WTC11 (cell line): Measurements from ENCODE around the gene LZTS2. TPM values are rescaled to one million over a fixed set of nuclear protein-coding genes. Genes with fewer than 3 reads are reported as not detected.

ENCODE experiments used
- ATAC-seq: fragments of 200-7000 bp; cut with Tn5 transposase; 2 replicates; pipeline ENCODE4 v1.10.0; 2021; ENCODE audit warnings: mild to moderate bottlenecking, moderate library complexity
- CTCF ChIA-PET: fragments of 300-600 bp; sonication (Branson Sonifier 250); formaldehyde crosslinking; loops from one replicate; lab custom pipeline; 2021; ENCODE audit warnings: antibody characterized with exemption; lab: Charles Lee
- POLR2A ChIA-PET: fragments of 350-600 bp; sonication (Branson Sonifier 250); formaldehyde crosslinking; loops from one replicate; lab custom pipeline; 2021; ENCODE audit warnings: antibody characterized with exemption; lab: Charles Lee
- DNase-seq: peaks from one replicate; pipeline ENCODE4 v3.0.0; 2021; ENCODE audit warnings: low spot score
- H3K27ac Mint-ChIP-seq: 2 replicates; pipeline ENCODE4 v1.8.0; 2021; ENCODE audit warnings: mixed read lengths
- H3K27me3 Mint-ChIP-seq: 2 replicates; pipeline ENCODE4 v1.8.0; 2021; ENCODE audit warnings: low read depth, mild to moderate bottlenecking, moderate library complexity, mixed read lengths
- H3K36me3 Mint-ChIP-seq: 2 replicates; pipeline ENCODE4 v1.8.0; 2021; ENCODE audit warnings: mixed read lengths
- H3K4me1 Mint-ChIP-seq: 2 replicates; pipeline ENCODE4 v1.8.0; 2022; ENCODE audit warnings: mixed read lengths
- H3K4me3 Mint-ChIP-seq: 2 replicates; pipeline ENCODE4 v1.8.0; 2021; ENCODE audit warnings: mild to moderate bottlenecking, moderate library complexity, mixed read lengths
- H3K9me3 Mint-ChIP-seq: 2 replicates; pipeline ENCODE4 v1.8.0; 2021; ENCODE audit warnings: mixed read lengths
- GRHL2 ChIP-seq: fragments of 250-450 bp; sonication (Bioruptor Pico); IDR thresholded peaks from 2 replicates; pipeline ENCODE4 v1.8.0; 2022; ENCODE audit warnings: mild to moderate bottlenecking, moderate library complexity; ENCODE audit not compliant: insufficient replicate concordance, severe bottlenecking
- IRF2 ChIP-seq: sonication (generic); formaldehyde crosslinking; IDR thresholded peaks from 2 replicates; pipeline ENCODE4 v1.8.0; 2022; ENCODE audit warnings: low read depth, missing genetic modification reagents, borderline replicate concordance
- JUN ChIP-seq: sonication (generic); formaldehyde crosslinking; IDR thresholded peaks from 2 replicates; pipeline ENCODE4 v1.8.0; 2023; ENCODE audit warnings: mild to moderate bottlenecking, missing genetic modification reagents
- MXD4 ChIP-seq: fragments of 250-450 bp; sonication (Bioruptor Pico); IDR thresholded peaks from 2 replicates; pipeline ENCODE4 v1.8.0; 2021; ENCODE audit warnings: mild to moderate bottlenecking, moderate library complexity, borderline replicate concordance
- NFE2L1 ChIP-seq: sonication (generic); formaldehyde crosslinking; IDR thresholded peaks from 2 replicates; pipeline ENCODE4 v1.8.1; 2023; ENCODE audit warnings: missing genetic modification reagents
- NFYB ChIP-seq: sonication (generic); formaldehyde crosslinking; conservative IDR thresholded peaks from 2 replicates; pipeline ENCODE4 v1.8.0; 2022; ENCODE audit warnings: low read depth, missing genetic modification reagents
- SMAD4 ChIP-seq: sonication (generic); formaldehyde crosslinking; IDR thresholded peaks from 2 replicates; pipeline ENCODE4 v1.8.0; 2022; ENCODE audit warnings: mild to moderate bottlenecking, missing genetic modification reagents
- TP53 ChIP-seq: sonication (generic); formaldehyde crosslinking; IDR thresholded peaks from 2 replicates; pipeline ENCODE4 v1.8.1; 2023; ENCODE audit warnings: mild to moderate bottlenecking, missing genetic modification reagents
- ZNF263 ChIP-seq: sonication (generic); formaldehyde crosslinking; IDR thresholded peaks from 2 replicates; pipeline ENCODE4 v1.8.1; 2022; ENCODE audit warnings: low read depth, mild to moderate bottlenecking, moderate library complexity, missing genetic modification reagents
- ZNF423 ChIP-seq: fragments of 250-450 bp; sonication (Bioruptor Pico); IDR thresholded peaks from 2 replicates; pipeline ENCODE4 v2.1.2; 2022; ENCODE audit warnings: mild to moderate bottlenecking, moderate library complexity
- ZNF425 ChIP-seq: fragments of 250-450 bp; sonication (Bioruptor Pico); conservative IDR thresholded peaks from 2 replicates; pipeline ENCODE4 v1.9.0; 2021; ENCODE audit warnings: mild to moderate bottlenecking
- total RNA-seq: library from RNA; stranded (reverse); gene quantifications from 3 replicates; pipeline ENCODE4 v1.2.3, GENCODE V29; 2021
- TF ChIP-seq, protein P1 (sequence below): sonication (generic); formaldehyde crosslinking; IDR thresholded peaks from 2 replicates; pipeline ENCODE4 v1.8.1; 2023; ENCODE audit warnings: mild to moderate bottlenecking, missing genetic modification reagents, moderate library complexity
- TF ChIP-seq, protein P2 (sequence below): sonication (generic); formaldehyde crosslinking; IDR thresholded peaks from 2 replicates; pipeline ENCODE4 v1.8.1; 2023; ENCODE audit warnings: mild to moderate bottlenecking, missing genetic modification reagents, borderline replicate concordance

The LZTS2 gene
- total RNA-seq, 1 experiment from 2014 or later: 84.6 TPM

GRCh38 chr10:101029520-101030295 is 30.1 kb downstream of the LZTS2 start:
- Mint-ChIP-seq H3K36me3 (no peaks in the 10 kb centered on the region), H3K4me1 (peaks cover 36% of the 10 kb centered on the region), H3K4me3 (no peak overlapping the region), H3K27ac (no peak overlapping the region), H3K27me3 (peaks cover 49% of the 10 kb centered on the region), H3K9me3 (no peaks in the 10 kb centered on the region)
- DNase-seq (no peak), ATAC-seq (peak; percentile 7)
- ChIA-PET POLR2A (interaction anchor here (1.1 kb wide), 1 partner anchor 31 kb away, joined by 3 read pairs; no protein-coding TSS in a partner anchor), CTCF (interaction anchor here (0.6 to 6.9 kb wide), 24 partner anchors 9 to 1114 kb away, joined by 3 to 219 read pairs (median 4); partner anchors contain the start of genes LZTS2 and SEMA4G)
- TF ChIP-seq ZNF425 (no peak), GRHL2 (CRISPR knock-in tag) (no peak), MXD4 (no peak), ZNF423 (CRISPR knock-in tag) (no peak), TP53 (CRISPR knock-in tag) (no peak), NFE2L1 (CRISPR knock-in tag) (no peak), SMAD4 (CRISPR knock-in tag) (no peak), JUN (CRISPR knock-in tag) (no peak)
- TF ChIP-seq, protein P1, sequence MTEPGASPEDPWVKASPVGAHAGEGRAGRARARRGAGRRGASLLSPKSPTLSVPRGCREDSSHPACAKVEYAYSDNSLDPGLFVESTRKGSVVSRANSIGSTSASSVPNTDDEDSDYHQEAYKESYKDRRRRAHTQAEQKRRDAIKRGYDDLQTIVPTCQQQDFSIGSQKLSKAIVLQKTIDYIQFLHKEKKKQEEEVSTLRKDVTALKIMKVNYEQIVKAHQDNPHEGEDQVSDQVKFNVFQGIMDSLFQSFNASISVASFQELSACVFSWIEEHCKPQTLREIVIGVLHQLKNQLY: no peak
- TF ChIP-seq, protein P2, sequence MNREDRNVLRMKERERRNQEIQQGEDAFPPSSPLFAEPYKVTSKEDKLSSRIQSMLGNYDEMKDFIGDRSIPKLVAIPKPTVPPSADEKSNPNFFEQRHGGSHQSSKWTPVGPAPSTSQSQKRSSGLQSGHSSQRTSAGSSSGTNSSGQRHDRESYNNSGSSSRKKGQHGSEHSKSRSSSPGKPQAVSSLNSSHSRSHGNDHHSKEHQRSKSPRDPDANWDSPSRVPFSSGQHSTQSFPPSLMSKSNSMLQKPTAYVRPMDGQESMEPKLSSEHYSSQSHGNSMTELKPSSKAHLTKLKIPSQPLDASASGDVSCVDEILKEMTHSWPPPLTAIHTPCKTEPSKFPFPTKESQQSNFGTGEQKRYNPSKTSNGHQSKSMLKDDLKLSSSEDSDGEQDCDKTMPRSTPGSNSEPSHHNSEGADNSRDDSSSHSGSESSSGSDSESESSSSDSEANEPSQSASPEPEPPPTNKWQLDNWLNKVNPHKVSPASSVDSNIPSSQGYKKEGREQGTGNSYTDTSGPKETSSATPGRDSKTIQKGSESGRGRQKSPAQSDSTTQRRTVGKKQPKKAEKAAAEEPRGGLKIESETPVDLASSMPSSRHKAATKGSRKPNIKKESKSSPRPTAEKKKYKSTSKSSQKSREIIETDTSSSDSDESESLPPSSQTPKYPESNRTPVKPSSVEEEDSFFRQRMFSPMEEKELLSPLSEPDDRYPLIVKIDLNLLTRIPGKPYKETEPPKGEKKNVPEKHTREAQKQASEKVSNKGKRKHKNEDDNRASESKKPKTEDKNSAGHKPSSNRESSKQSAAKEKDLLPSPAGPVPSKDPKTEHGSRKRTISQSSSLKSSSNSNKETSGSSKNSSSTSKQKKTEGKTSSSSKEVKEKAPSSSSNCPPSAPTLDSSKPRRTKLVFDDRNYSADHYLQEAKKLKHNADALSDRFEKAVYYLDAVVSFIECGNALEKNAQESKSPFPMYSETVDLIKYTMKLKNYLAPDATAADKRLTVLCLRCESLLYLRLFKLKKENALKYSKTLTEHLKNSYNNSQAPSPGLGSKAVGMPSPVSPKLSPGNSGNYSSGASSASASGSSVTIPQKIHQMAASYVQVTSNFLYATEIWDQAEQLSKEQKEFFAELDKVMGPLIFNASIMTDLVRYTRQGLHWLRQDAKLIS (CRISPR knock-in tag): no peak

DNA sequence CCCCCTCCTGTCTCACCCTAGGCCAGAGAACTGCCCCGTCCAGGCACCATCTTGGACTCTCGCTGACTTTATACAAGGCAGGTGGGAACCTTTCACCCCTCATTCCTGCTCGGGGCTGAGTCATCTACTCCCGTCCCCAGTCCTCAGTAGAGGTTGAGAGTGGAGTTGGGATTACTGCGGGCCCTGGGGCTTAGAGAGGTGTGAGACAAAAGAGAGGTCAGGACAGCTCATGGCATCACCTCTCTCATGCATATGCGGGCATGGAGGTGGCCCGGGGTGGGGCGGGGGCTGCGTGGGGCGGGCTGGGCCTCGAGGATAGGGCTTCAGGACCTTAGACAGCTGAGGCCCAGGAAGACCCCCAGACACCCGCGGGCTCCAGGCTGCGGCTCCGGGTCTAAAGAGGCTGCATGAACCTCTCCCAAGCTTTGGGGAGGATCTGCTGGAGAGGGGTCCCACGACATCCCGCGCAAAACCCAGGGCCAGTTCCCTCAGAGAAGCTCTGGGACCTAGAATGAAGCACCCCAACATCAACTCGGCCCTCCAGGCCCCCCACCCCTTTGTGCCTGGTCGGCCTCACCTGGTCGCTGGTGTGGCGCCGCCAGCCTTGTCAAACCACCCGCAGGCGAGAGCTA is 31.0 kb downstream of the LZTS2 start:
- peaks cover 36% of the 10 kb centered on the region for H3K4me1 Mint-ChIP-seq
- H3K9me3 Mint-ChIP-seq: no peaks in the 10 kb centered on the region
- TF ChIP-seq NFYB (CRISPR knock-in tag) (no peak), IRF2 (CRISPR knock-in tag) (no peak), ZNF263 (CRISPR knock-in tag) (no peak)
- ATAC-seq (peak; percentile 10), DNase-seq (no peak)
- peaks cover 52% of the 10 kb centered on the region for H3K27me3 Mint-ChIP-seq
- ChIA-PET POLR2A (interaction anchor here (0.7 to 1.9 kb wide), 4 partner anchors 12 to 34 kb away, joined by 3 to 10 read pairs (median 4); no protein-coding TSS in a partner anchor), CTCF (interaction anchor here (0.6 to 6.9 kb wide), 29 partner anchors 8 to 701 kb away, joined by 3 to 219 read pairs (median 5); partner anchors contain the start of genes KAZALD1, LZTS2, MRPL43 and TWNK)
- H3K4me3 Mint-ChIP-seq: peak overlapping the region; percentile 75
- no peaks in the 10 kb centered on the region for H3K36me3 Mint-ChIP-seq
- no peak overlapping the region for H3K27ac Mint-ChIP-seq
